GM12891 (cell line): ENCODE measurements around the gene CHMP2B.
A peak's percentile ranks its signal among the peaks of the same experiment; 100 is the strongest.
"Not testable (repeated sequence)": the region's sequence is repeated elsewhere in the genome, so short reads cannot be mapped to it uniquely, and the experiment has no call there.

Experiments used
- DNase-seq: peaks from one replicate; pipeline ENCODE4 v3.0.0; 2011; ENCODE audit warnings: low spot score; ENCODE audit not compliant: insufficient read length
- FAIRE-seq: peaks from 2 replicates; lab custom pipeline; 2011; peaks lifted over from hg19 to GRCh38; lab: Jason Lieb, UNC
- PAX5 ChIP-seq: IDR thresholded peaks from 2 replicates; pipeline ENCODE4 v1.6.1; 2011; ENCODE audit warnings: low read length, moderate library complexity, mild to moderate bottlenecking; ENCODE audit not compliant: insufficient read depth, severe bottlenecking
- POLR2A ChIP-seq: IDR thresholded peaks from 2 replicates; pipeline ENCODE4 v1.6.1; 2011; ENCODE audit warnings: low read depth, low read length, control low read depth
- POLR2AphosphoS5 ChIP-seq: IDR thresholded peaks from 2 replicates; pipeline ENCODE4 v1.6.1; 2011; ENCODE audit warnings: low read depth, low read length, control low read depth
- POU2F2 ChIP-seq: IDR thresholded peaks from 2 replicates; pipeline ENCODE4 v1.6.1; 2011; ENCODE audit warnings: low read depth, mild to moderate bottlenecking, control low read depth, low read length, moderate library complexity
- SPI1 ChIP-seq: IDR thresholded peaks from 2 replicates; pipeline ENCODE4 v1.6.1; 2011; ENCODE audit warnings: low read depth, low read length, control low read depth
- TAF1 ChIP-seq: IDR thresholded peaks from 2 replicates; pipeline ENCODE4 v1.6.1; 2011; ENCODE audit warnings: low read depth, low read length, control low read depth

CHMP2B gene

GRCh38 chr3:87225659-87226058 is 1.4 kb upstream of the CHMP2B start:
- FAIRE-seq = no peak
- TF ChIP-seq POLR2AphosphoS5 (no peak), POLR2A (no peak), POU2F2 (no peak), PAX5 (no peak), SPI1 (no peak), TAF1 (no peak)
- no peak for DNase-seq

- no peak for DNase-seq
- TF ChIP-seq POU2F2 = no peak
- TF ChIP-seq POLR2AphosphoS5 = no peak
- no peak for TF ChIP-seq SPI1
- no peak for TF ChIP-seq TAF1
- no peak for TF ChIP-seq PAX5
- no peak for FAIRE-seq
These were observed 681 bp downstream of the CHMP2B start for GRCh38 chr3:87227835-87228144.

- DNase-seq (no peak), FAIRE-seq (no peak)
- TF ChIP-seq SPI1 (no peak), POLR2AphosphoS5 (no peak), PAX5 (no peak), POU2F2 (no peak), POLR2A (no peak), TAF1 (no peak)
These were observed 1.2 kb downstream of the CHMP2B start for GRCh38 chr3:87228316-87228715.

- DNase-seq (no peak), FAIRE-seq (no peak)
- TF ChIP-seq SPI1 (no peak), POLR2A (no peak), PAX5 (no peak), POU2F2 (no peak), POLR2AphosphoS5 (no peak), TAF1 (no peak)
These were observed 2.0 kb downstream of the CHMP2B start for GRCh38 chr3:87229113-87229512.

DNA sequence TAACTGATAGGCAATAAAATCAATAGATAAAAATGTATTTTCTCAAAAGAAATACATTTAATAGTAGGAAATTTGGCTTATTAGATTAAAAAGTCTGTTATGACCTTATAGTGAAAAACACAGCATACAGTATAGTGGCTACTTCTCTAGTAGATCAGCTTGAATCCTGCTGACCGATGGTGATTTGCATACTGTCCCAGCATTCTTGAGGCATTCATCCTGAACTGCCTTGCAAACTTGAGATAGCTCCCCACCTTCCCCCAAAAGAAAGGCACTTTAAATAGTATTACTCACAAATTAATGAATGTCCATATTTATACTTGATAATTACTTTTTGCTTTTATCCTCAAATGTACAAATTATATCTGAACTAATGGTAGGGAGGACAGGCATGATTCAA is 6.7 kb downstream of the CHMP2B start:
- FAIRE-seq (no peak), DNase-seq (no peak)
- TF ChIP-seq POU2F2 = no peak
- TF ChIP-seq SPI1 = no peak
- no peak for TF ChIP-seq POLR2AphosphoS5
- TF ChIP-seq PAX5 = no peak
- no peak for TF ChIP-seq TAF1

DNA sequence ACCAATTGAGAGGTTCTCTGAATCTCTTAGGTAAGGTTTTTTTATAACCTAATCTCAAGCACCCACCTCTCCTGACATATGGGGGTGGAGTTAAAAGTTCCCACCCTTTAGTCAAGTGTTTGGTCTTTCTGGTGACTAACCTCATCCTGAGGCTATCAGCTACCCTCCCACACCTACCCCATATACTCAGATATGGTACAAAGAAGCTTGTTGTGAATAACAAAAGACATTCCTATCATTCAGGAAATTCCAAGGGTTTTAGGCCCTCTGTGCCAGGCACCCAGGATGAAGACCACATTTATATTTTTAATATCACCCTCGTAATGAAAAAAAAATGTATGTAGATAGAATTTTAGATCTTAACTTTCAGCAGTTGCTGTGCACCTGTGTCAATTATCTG is 9.0 kb downstream of the CHMP2B start:
- TF ChIP-seq SPI1 = no peak
- FAIRE-seq (no peak), DNase-seq (no peak)

GRCh38 chr3:87246662-87247429 is 19.7 kb downstream of the CHMP2B start:
- FAIRE-seq (no peak), DNase-seq (no peak)
- no peak for TF ChIP-seq PAX5
- TF ChIP-seq TAF1 = no peak
- no peak for TF ChIP-seq POU2F2
- TF ChIP-seq POLR2A = no peak
- no peak for TF ChIP-seq POLR2AphosphoS5
- no peak for TF ChIP-seq SPI1

DNA sequence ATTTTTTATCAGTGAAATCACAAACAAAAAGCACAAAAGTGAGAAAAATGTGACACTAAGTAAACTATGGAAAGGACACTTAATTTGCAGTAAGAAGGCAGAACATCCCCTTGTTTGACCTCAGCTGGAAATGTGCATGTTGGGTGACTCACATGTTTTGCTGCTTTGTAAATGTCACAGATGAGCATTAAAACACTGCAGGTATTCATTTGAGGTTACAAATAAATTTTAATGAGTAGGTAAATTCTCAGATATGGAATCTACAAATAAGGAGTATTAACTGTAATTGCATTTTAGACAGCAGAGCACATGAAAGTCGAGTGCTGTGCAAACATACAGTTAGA is 20.3 kb downstream of the CHMP2B start:
- FAIRE-seq = peak; percentile 20
- DNase-seq = no peak
- TF ChIP-seq POU2F2 (no peak), POLR2AphosphoS5 (no peak), TAF1 (no peak), SPI1 (no peak), PAX5 (no peak)

DNA sequence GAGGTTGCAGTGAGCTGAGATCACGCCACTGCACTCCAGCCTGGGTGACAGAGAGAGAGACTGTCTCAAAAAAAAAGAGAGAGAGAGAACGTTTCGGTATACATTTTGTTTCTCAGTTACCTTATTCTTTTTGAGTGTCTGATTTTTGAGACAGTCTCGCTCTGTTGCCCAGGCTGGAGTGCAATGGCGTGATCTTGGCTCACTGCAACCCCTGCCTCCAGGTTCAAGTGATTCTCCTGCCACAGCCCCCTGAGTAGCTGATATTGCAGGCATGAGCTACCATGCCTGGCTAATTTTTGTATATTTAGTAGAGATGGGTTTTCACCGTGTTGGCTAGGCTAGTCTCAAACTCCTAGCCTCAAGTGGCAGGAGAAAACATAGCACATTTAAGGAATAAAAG is 21.1 kb downstream of the CHMP2B start:
- not testable (repeated sequence) for DNase-seq, FAIRE-seq

DNA sequence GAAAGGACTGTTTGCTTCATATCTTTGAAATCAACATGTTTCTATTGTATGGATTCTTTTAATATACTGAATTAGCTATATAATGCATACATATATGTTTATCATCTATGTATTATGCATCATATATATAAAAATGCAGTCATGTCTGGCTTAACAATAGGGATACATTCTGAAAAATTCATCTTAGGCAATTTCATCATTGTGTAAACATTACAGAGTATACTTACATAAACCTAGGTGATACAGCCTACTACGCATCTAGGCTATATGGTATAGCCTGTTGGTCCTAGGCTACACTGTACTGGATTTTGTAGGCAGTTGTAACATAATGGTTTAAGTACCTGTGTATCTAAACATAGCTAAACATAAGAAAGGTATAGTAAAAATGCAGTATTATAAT is 21.7 kb downstream of the CHMP2B start:
- TF ChIP-seq POU2F2 (no peak), POLR2AphosphoS5 (no peak)
- DNase-seq = no peak
- FAIRE-seq = no peak

- DNase-seq (no peak), FAIRE-seq (no peak)
- TF ChIP-seq PAX5 = no peak
- no peak for TF ChIP-seq TAF1
- no peak for TF ChIP-seq SPI1
- no peak for TF ChIP-seq POLR2A
- no peak for TF ChIP-seq POLR2AphosphoS5
- TF ChIP-seq POU2F2 = no peak
These were observed 22.9 kb downstream of the CHMP2B start for GRCh38 chr3:87250009-87250408.
